K562 (cell line): ENCODE measurements around the gene FBXO46. TPM values are rescaled to one million over a fixed set of nuclear protein-coding genes. Genes with fewer than 3 reads are reported as not detected.

ENCODE experiments used
- ATAC-seq: fragments of 200-7000 bp; cut with Tn5 transposase; 3 replicates; pipeline ENCODE4 v1.9.1; 2020; ENCODE audit warnings: moderate library complexity
- BruUV-seq: library from RNA; stranded (reverse); fragments of 400-500 nt; replicated peaks from 2 replicates; lab custom pipeline; 2021; lab: Mats Ljungman, UMichigan
- CTCF ChIA-PET: fragments of 300-600 bp; formaldehyde crosslinking; extraction: SDS; loops from one replicate; lab custom pipeline; 2021; ENCODE audit warnings: low intra/inter-chr PET ratio; lab: Yijun Ruan, JAX
- POLR2A ChIA-PET: fragments of 300-600, 350-650 bp; sonication (Branson Sonifier 250); formaldehyde crosslinking; extraction: SDS; loops from one replicate; lab custom pipeline; 2021; ENCODE audit warnings: antibody characterized with exemption, inconsistent platforms; lab: Yijun Ruan, JAX
- DNase-seq, 4 experiments: peaks; one replicate each; pipeline versions ENCODE4 v3.0.0 to v3.0.0-alpha.2; 2011 to 2018; ENCODE audit warnings: low spot score in 3 of 4, mixed read lengths in 3 of 4; ENCODE audit errors: extremely low read depth in 1 of 4
- FAIRE-seq: peaks from 2 replicates; lab custom pipeline; 2011; peaks lifted over from hg19 to GRCh38; lab: Jason Lieb, UNC
- H2AFZ ChIP-seq: 2 replicates; pipeline ENCODE4 v1.6.0; 2011; ENCODE audit warnings: low read depth, low read length, control low read depth, inconsistent platforms
- H3K27ac ChIP-seq: fragments of 200-600 bp; 3 replicates; pipeline ENCODE4 v1.8.0; 2011; ENCODE audit warnings: low read depth, mild to moderate bottlenecking, control low read depth, inconsistent platforms, low read length, moderate library complexity, mixed read lengths; ENCODE audit errors: extremely low read depth
- H3K27me3 ChIP-seq, 2 experiments: fragments of 300-600 bp in 1 of 2; 2 replicates in 1 of 2; 3 replicates in 1 of 2; pipeline versions ENCODE4 v1.6.0 to v1.8.0; 2011; ENCODE audit warnings: inconsistent platforms in 2 of 2, low read length in 2 of 2, mild to moderate bottlenecking in 1 of 2, mixed read lengths in 1 of 2, moderate library complexity in 1 of 2; ENCODE audit not compliant: control insufficient read depth in 2 of 2, insufficient read depth in 2 of 2
- H3K36me3 ChIP-seq: fragments of 300-600 bp; 3 replicates; pipeline ENCODE4 v1.8.0; 2011; ENCODE audit warnings: mild to moderate bottlenecking, low read length, inconsistent platforms; ENCODE audit not compliant: control insufficient read depth, insufficient read depth
- H3K4me1 ChIP-seq, 2 experiments: fragments of 200-600 bp in 1 of 2; replicated peaks in 1 of 2; 2 replicates in 1 of 2; 3 replicates in 1 of 2; pipeline versions ENCODE4 v1.5.1 to v1.8.0; 2011; ENCODE audit warnings: inconsistent platforms in 2 of 2, low read length in 2 of 2, mild to moderate bottlenecking in 1 of 2, mixed read lengths in 1 of 2, moderate library complexity in 1 of 2; ENCODE audit not compliant: control insufficient read depth in 2 of 2, insufficient read depth in 2 of 2
- H3K4me2 ChIP-seq: 2 replicates; pipeline ENCODE4 v1.6.1; 2011; ENCODE audit warnings: low read length, control low read depth, inconsistent platforms, mixed read lengths; ENCODE audit not compliant: insufficient read depth
- H3K4me3 ChIP-seq: fragments of 200-600 bp; sonication (generic), shearing (Covaris generic); 2 replicates; pipeline ENCODE4 v1.5.1; 2016; ENCODE audit warnings: control low read depth, inconsistent platforms
- H3K79me2 ChIP-seq: fragments of 200-600 bp; 3 replicates; pipeline ENCODE4 v1.8.0; 2011; ENCODE audit warnings: low read length, inconsistent platforms; ENCODE audit not compliant: control insufficient read depth, insufficient read depth
- H3K9ac ChIP-seq, 2 experiments: 2 replicates each; pipeline versions ENCODE4 v1.6.0 to v1.6.1; 2011; ENCODE audit warnings: low read depth in 2 of 2, low read length in 2 of 2, control low read depth in 1 of 2, inconsistent platforms in 1 of 2, mild to moderate bottlenecking in 1 of 2, mixed read lengths in 1 of 2; ENCODE audit not compliant: insufficient read depth in 1 of 2
- H3K9me1 ChIP-seq: one replicate; pipeline ENCODE4 v1.6.0; 2011; ENCODE audit warnings: inconsistent platforms, mild to moderate bottlenecking, low read length, moderate library complexity; ENCODE audit not compliant: control insufficient read depth, insufficient read depth
- H3K9me3 ChIP-seq: replicated peaks from 2 replicates; pipeline ENCODE4 v1.5.1; 2011; ENCODE audit warnings: low read depth, low read length, inconsistent platforms; ENCODE audit not compliant: control insufficient read depth, insufficient read depth
- H4K20me1 ChIP-seq: replicated peaks from 2 replicates; pipeline ENCODE4 v1.6.1; 2011; ENCODE audit warnings: low read length, inconsistent platforms, mixed read lengths; ENCODE audit not compliant: control insufficient read depth, insufficient read depth
- ARID3B ChIP-seq: fragments of 250-450 bp; sonication (Bioruptor Pico); IDR thresholded peaks from 2 replicates; pipeline ENCODE4 v1.4.0; 2020; ENCODE audit warnings: borderline replicate concordance
- MAFK ChIP-seq: IDR thresholded peaks from 2 replicates; pipeline ENCODE4 v1.6.1; 2011; ENCODE audit warnings: low read length, improper control_type of control experiment
- MYC ChIP-seq, 2 experiments: fragments of 250-450 bp in 1 of 2; sonication (Bioruptor Pico) in 1 of 2; IDR thresholded peaks; 2 replicates each; pipeline versions ENCODE4 v1.5.1 to v1.6.1; 2012 to 2021; ENCODE audit warnings: low read depth in 2 of 2, borderline replicate concordance in 1 of 2, improper control_type of control experiment in 1 of 2, low read length in 1 of 2, mild to moderate bottlenecking in 1 of 2, moderate library complexity in 1 of 2
- NFYB ChIP-seq: IDR thresholded peaks from 2 replicates; pipeline ENCODE4 v1.6.1; 2011; ENCODE audit warnings: mild to moderate bottlenecking, moderate library complexity; ENCODE audit not compliant: insufficient read length; ENCODE audit errors: extremely low read depth
- PTRF ChIP-seq: fragments of 450-650 bp; IDR thresholded peaks from 2 replicates; pipeline ENCODE4 v1.6.1; 2016; ENCODE audit warnings: mild to moderate bottlenecking, missing genetic modification characterization, missing compliant biosample characterization
- SAFB ChIP-seq: fragments of 200-400 bp; formaldehyde crosslinking; IDR thresholded peaks from 2 replicates; pipeline ENCODE4 v1.6.1; 2017; ENCODE audit warnings: low read depth, low read length, borderline replicate concordance
- ZNF165 ChIP-seq: fragments of 250-450 bp; sonication (Bioruptor Pico); IDR thresholded peaks from 2 replicates; pipeline ENCODE4 v1.4.0; 2020; ENCODE audit warnings: borderline replicate concordance
- WGBS: fragments of 100-300 bp; shearing (Covaris generic); methylation state at CpG from one replicate; pipeline ENCODE4 v1.1.6; 2016; ENCODE audit warnings: low coverage, mixed read lengths; ENCODE audit not compliant: insufficient coverage; ENCODE audit errors: missing lambda C conversion rate; 5-methylcytosine and 5-hydroxymethylcytosine counted together
- in situ Hi-C: fragments of 300-500 bp; cut with MboI; formaldehyde crosslinking; loops from 4 replicates; pipeline ENCODE4 v1.15.0; 2018; ENCODE audit warnings: inconsistent platforms, mixed read lengths
- intact Hi-C: fragments of 100-400 bp; cut with micrococcal nuclease; formaldehyde crosslinking; loops from 2 replicates; pipeline ENCODE4 v1.14.2; 2022
- polyA plus RNA-seq, 8 experiments: library from polyadenylated mRNA; depleted of rRNA in 4 of 8; stranded (reverse) in 5 of 8; unstranded in 3 of 8; fragments of >200 nt; fragmentation: Nextera tagmentation in 2 of 8; fragmentation: Illumina TruSeq in 1 of 8; extraction: Ambion mirVana in 2 of 8; extraction: Trizol in 1 of 8; gene quantifications; 2 replicates each; pipeline versions ENCODE4 v1.2.1 to v1.2.3, GENCODE V29; 2011 to 2014; ENCODE audit warnings: inconsistent platforms in 1 of 8, missing spikeins in 1 of 8
- total RNA-seq, 7 experiments: library from RNA; depleted of rRNA in 6 of 7; stranded (reverse); fragments of >200 nt in 6 of 7; fragmentation: Illumina TruSeq in 2 of 7; extraction: Trizol in 2 of 7; gene quantifications; 2 replicates each; pipeline versions ENCODE4 v1.2.1 to v1.2.3, GENCODE V29; 2011 to 2021; ENCODE audit warnings: low replicate concordance in 1 of 7
- TF ChIP-seq, protein P1 (sequence below), 2 experiments: fragments of 450-650 bp; IDR thresholded peaks; 2 replicates each; pipeline ENCODE4 v1.6.1; 2018; ENCODE audit warnings: mild to moderate bottlenecking in 2 of 2, low read depth in 1 of 2; ENCODE audit not compliant: partially characterized antibody in 2 of 2

FBXO46 gene
- total and polyA plus RNA-seq, 9 of the 15 experiments (the other 6 are each of a cell fraction or from before 2014, with no cell fraction given) = 1.5 to 36.1 (median 7.3) TPM

DNA sequence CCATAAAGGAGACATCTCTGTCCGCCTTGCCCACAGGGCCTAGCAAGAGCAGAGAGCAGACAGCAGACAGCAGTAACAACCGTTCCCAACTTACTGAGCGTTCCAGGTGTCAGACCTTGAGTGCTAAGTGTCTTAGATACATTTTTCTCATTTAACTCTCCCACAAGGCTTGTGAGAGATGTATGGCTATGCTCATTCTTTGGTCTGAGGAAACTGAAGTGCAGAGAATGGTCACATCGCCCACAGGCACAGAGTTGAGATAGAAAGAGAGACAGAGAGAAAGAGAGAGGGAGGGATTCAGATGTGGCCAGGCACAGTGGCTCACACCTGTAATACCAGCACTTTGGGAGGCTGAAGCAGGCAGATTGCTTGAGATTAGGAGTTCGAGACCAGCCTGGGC lies 16.8 kb upstream of the FBXO46 start (continued):
- TF ChIP-seq ARID3B (CRISPR knock-in tag) (no peak), MAFK (no peak)
- TF ChIP-seq, protein P1, sequence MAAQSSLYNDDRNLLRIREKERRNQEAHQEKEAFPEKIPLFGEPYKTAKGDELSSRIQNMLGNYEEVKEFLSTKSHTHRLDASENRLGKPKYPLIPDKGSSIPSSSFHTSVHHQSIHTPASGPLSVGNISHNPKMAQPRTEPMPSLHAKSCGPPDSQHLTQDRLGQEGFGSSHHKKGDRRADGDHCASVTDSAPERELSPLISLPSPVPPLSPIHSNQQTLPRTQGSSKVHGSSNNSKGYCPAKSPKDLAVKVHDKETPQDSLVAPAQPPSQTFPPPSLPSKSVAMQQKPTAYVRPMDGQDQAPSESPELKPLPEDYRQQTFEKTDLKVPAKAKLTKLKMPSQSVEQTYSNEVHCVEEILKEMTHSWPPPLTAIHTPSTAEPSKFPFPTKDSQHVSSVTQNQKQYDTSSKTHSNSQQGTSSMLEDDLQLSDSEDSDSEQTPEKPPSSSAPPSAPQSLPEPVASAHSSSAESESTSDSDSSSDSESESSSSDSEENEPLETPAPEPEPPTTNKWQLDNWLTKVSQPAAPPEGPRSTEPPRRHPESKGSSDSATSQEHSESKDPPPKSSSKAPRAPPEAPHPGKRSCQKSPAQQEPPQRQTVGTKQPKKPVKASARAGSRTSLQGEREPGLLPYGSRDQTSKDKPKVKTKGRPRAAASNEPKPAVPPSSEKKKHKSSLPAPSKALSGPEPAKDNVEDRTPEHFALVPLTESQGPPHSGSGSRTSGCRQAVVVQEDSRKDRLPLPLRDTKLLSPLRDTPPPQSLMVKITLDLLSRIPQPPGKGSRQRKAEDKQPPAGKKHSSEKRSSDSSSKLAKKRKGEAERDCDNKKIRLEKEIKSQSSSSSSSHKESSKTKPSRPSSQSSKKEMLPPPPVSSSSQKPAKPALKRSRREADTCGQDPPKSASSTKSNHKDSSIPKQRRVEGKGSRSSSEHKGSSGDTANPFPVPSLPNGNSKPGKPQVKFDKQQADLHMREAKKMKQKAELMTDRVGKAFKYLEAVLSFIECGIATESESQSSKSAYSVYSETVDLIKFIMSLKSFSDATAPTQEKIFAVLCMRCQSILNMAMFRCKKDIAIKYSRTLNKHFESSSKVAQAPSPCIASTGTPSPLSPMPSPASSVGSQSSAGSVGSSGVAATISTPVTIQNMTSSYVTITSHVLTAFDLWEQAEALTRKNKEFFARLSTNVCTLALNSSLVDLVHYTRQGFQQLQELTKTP (IDR thresholded peaks at IDR 0.05; ENCODE audit: low read depth in 1 of 2, partially characterized antibody in 2 of 2) = no peak

DNA sequence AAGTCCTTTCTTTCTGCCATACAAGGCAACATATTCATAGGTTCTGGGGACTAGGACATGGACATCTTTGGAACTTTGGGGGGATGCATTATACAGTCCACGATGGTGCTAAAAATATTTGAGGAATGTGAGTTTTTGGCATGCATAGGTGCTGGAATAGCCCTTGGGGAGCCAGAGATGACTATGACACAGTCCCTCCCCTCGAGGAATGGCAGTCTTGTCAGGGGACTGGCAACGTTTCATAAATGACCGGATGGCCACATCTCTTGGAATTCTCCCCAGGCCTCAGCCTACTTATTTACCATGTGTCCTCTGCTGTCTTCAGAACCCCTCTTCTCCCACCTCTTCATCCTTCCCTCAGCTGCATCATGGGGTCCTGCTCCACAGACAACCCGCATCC lies 16.2 kb upstream of the FBXO46 start:
- H3K4me1 ChIP-seq = peaks cover 0 to 3% of the 10 kb centered on the region in 2 experiments; a peak in 3 of 5 replicates
- no peak for DNase-seq
- H4K20me1 ChIP-seq = no peaks in the 10 kb centered on the region
- ATAC-seq = no peak
- no peaks in the 10 kb centered on the region for H3K9me3 ChIP-seq
- in situ Hi-C loops (no loop called here), intact Hi-C loops (no loop called here)
- H3K36me3 ChIP-seq = no peaks in the 10 kb centered on the region
- H3K27ac ChIP-seq = no peak overlapping the region
- H3K9ac ChIP-seq = peak overlapping the region in 1 of 2 experiments; percentile 29; a peak in 1 of 4 replicates
- WGBS = 61% methylated on average over 5 of the region's 5 CpGs
- no TSS peak for BruUV-seq
- ChIA-PET POLR2A (no interaction called here), CTCF (no interaction called here)
- FAIRE-seq = no peak
- H3K27me3 ChIP-seq = no peaks in the 10 kb centered on the region
- H2AFZ ChIP-seq = no peak overlapping the region
- H3K9me1 ChIP-seq = no peaks in the 10 kb centered on the region
- TF ChIP-seq MYC (IDR thresholded peaks at IDR 0.05; ENCODE audit: low read depth, low read length) (no peak), MYC (CRISPR knock-in tag; IDR thresholded peaks at IDR 0.05; ENCODE audit: borderline replicate concordance, low read depth) (no peak), NFYB (no peak), PTRF (tag) (no peak), SAFB (no peak), ZNF165 (no peak)
- no peaks in the 10 kb centered on the region for H3K79me2 ChIP-seq
- H3K4me2 ChIP-seq = no peak overlapping the region
- H3K4me3 ChIP-seq = no peak overlapping the region
